ENCODE data around the gene GNAQ.
"Not testable (repeated sequence)": the region's sequence is repeated elsewhere in the genome, so short reads cannot be mapped to it uniquely, and the experiment has no call there.

GNAQ gene

DNA sequence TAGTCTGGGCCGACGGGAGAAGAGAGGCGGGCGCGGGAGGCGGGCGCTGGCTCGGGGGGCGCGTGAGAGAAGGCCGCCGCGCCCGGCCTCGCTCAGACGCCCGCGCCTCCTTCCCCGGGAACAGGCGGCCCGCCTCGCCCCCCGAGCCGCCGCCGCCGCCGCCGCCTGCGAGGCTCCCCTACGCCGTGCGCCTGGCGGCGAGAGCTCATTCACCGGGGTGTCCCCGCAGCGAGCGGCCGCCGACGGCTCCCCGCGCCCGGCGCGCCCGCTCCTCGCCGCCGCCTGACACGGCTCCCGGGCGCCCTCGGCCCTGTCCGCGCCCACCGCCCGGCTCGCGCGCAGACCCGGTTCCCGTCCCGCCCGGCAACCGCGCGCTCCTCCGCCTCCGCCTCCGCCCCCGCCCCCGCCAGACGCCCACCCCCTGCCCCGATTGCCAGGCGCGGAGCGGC, at the start of gene GNAQ:
Gene GNAQ, minus strand, starts transcription at position 368 of the 449 bp plus-strand sequence. CDS start 576 bp downstream, outside the sequence.
- peak within 1 kb of the TSS; percentile 80 for H3K4me3 ChIP-seq (ENCODE audit: low read depth, low read length)
- DNase-seq (ENCODE audit: low read depth): no peak

DNA sequence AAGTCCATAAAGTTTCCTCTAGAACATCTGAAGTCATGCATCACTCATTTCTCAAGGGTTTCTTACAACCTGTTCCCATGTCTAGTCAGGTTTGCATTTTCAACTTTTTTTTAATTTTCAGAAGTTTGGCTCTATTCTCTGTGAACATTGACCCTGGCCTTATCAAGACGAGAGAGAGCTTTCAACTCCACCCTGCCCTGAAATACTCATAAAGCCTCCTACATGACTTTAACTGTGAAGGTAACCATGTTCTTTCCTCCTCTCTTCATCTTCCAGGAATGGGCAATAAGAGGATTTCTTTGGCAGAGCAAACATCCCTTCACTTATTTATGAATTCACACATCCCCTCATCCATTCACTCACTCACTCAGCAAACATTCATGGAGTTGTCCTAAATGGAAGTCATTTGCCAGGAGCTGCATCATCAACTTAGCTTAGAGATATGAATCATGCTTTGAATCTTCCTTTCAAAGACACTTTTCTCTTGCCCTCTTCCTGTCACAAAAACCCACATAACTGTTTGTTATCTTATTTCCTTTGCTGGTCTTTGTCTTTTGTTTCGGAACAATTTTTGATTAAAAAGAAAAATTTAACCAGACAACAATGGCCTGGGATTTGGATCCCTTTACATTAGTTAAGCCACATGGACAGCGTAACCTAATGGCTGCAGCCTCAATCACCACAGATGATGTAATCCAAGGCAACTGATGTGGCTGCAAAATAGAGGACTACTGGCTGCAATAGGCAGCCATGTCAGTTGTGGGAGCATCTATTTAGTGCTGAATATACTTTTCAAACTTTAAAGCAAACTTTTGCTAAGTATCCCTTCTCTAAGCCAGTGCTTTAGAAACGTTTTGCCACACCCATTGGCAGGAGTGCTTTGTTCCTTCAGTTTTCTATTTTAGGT, 43.0 kb upstream of the GNAQ start:
- no peak overlapping the region for H3K4me3 ChIP-seq (ENCODE audit: low read depth, low read length)
- no peak for DNase-seq (ENCODE audit: low read depth)

DNA sequence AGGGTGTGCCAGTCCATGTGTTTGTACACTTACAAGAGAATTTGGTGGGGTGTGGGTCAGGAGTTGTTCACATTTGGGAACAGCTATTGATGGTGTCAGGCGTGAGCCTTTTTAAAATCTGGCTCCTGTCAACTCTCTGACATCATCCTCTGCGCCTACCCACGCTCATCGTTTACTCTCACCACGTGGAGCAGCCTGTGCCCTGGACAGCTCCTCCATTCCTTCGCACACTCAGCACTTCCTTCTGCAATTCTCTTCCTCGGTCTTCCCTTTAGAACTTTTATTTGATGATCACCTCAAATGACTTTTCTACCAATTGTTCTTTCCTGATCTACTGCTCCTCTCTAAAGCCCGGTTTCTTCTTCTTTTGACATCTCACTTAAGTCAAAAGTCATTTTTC, 42.1 kb upstream of the GNAQ start:
- no peak for DNase-seq (ENCODE audit: low read depth)
- no peak overlapping the region for H3K4me3 ChIP-seq (ENCODE audit: low read depth, low read length)

DNA sequence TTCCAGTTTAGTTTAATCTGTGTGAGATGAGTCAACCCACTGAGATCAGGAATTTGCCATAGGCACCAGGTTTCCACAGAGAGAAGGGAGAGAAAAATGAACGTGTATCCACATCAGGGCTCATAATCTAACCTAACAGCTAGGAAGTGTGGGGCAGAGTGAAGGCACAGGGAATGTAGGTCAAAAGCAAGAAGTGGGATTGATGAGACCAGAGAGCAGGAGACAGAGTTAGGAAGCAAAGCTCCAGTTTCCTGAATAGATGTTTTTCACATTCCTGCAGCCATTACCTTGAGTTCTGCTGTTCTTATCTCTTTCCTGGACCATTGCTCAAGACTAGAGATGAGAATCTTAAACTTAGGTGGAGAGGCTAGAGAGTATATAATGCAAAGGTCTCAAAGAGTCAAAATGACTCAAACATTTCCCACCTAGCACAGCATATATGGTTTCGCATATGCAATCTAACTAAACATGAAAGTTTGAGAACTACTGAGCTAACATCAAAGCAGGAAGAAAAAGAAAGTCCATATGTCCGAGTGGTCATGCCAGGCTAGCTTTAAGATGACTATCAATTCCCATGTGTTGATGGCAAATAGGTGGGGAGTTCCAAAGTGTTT, 41.1 kb upstream of the GNAQ start:
- H3K4me3 ChIP-seq (ENCODE audit: low read depth, low read length): no peak overlapping the region
- DNase-seq (ENCODE audit: low read depth): no peak

DNA sequence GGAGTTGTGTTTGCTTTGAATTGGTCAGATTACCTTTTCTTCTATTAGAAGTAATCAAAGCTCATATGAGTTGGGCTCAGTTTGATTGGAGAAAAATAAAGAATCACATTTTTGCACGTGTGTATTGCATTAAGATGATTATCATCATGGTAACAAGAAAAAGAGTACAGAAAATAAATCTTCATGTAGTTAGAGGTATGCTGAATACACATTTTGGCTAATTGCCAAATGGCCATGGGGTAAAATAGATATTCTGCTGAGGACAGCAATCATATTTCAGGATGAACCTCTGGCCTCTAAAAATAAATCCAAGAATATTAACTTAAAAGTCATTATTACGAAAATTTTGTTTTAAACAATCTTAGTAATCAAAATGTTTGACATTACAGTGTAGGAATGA, 38.9 kb upstream of the GNAQ start:
- H3K4me3 ChIP-seq (ENCODE audit: low read depth, low read length): no peak overlapping the region
- no peak for DNase-seq (ENCODE audit: low read depth)

DNA sequence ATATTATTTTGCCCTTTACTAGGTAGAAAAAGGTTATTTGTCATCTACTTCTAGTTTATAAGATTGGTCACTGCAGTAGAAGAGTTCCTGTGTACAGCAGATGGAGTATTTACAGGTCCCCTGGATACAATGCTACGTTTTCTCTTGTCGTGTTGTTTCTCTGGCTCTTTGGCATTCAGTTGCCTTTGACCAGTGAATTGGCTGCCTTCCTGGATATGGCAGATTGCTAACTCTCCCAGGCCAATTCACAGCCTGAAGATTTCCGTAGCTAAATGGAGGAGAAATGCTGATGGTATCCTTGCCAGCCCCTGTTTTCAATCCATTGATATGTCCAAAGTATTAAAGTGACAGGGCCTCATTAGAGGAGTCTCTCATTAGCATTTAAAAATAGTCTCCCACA, 32.5 kb upstream of the GNAQ start:
- no peak for DNase-seq (ENCODE audit: low read depth)
- H3K4me3 ChIP-seq (ENCODE audit: low read depth, low read length): no peak overlapping the region

DNA sequence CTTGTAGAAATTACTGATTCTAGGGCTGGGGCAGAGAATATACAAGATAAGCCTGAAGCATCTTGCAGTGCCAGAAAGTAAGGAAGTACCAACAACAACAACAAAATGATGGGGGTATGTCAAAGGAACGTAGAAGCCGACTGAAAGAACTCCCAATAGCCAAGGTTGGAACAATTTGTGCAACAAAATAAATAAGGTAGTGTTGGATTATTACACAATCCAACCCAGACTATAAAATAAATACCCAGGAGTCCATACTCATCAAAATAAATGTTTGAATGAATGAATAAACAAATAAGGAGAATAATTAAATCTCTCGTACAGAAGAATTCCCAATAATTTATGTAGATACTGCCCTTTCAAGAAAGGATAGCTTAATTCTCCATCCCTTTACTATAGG, 31.1 kb upstream of the GNAQ start:
- DNase-seq (ENCODE audit: low read depth): no peak
- no peak overlapping the region for H3K4me3 ChIP-seq (ENCODE audit: low read depth, low read length)

DNA sequence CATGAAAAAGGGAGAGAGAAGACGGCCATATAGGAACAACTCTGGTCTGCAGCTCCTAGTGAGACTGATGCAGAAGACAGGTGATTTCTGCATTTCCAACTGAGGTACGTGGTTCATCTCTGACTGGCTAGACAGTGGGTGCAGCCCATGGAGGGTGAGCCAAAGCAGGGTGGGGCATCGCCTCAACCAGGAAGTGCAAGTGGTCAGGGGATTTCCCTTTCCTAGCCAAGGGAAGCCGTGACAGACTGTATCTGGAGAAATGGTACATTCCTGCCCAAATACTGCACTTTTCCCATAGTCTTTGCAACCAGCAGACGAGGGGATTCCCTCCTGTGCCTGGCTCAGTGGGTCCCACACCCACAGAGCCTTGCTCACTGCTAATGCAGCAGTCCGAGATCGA, 22.6 kb upstream of the GNAQ start:
- H3K4me3 ChIP-seq (ENCODE audit: low read depth, low read length); DNase-seq (ENCODE audit: low read depth): not testable (repeated sequence)

DNA sequence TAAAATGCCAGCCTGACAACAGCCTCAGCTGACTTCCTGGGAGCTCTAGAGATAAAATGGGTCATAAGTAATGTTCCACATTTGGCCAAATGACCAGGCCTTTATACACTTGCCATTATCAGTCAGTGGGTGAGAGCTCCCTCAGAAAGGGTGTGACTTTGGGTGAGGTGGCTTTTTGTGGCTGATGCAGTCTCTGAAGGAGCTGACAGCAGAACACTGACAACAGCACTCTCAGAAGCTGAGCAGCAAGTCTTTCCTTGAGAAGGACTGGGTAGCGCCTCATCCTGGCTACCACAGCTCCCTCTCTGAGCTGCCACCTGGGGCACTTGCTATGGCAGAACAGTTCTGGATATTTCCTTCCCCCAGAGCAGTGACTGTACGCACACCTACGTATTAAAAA, 22.0 kb upstream of the GNAQ start:
- DNase-seq (ENCODE audit: low read depth): no peak
- H3K4me3 ChIP-seq (ENCODE audit: low read depth, low read length): no peak overlapping the region

DNA sequence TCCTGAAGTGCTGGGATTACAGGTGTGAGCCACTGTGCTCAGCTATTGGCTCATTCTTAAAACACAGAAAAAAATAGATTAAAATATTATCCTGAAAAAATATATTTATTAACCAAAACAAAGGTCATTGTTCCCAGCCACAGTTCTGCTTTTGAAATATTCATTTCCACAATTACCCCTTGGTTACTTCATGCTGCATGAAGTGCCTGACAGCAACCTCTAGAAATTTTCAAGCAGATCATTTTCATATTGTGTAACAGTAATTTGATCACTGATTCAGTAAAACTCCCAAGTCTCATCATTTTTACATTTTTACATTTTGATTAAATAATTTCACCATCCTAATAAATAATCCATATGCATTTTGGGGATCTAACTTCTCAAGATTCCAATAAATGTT, 18.8 kb upstream of the GNAQ start:
- DNase-seq (ENCODE audit: low read depth): no peak

DNA sequence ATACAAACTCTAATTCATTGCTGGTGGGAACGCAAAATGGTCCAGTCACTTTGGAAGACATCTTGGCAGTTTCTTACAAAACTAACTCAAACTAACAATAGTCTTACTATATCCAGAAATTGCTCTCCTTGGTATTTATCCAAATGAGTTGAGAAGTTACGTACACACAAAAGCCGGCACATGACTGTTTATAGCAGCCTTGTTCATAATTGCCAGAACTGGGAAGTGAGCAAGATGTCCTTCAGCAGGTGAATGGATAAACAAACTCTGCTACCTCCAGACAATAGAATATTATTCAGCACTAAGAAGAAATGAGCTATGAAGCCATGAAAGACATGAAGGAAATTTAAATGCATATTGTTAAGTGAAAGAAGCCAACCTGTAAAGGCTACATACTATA, 17.9 kb upstream of the GNAQ start:
- DNase-seq (ENCODE audit: low read depth): no peak
- H3K4me3 ChIP-seq (ENCODE audit: low read depth, low read length): no peak overlapping the region

More for the DNA sequence above, 18.8 kb upstream of the GNAQ start:
- no peak overlapping the region for H3K4me3 ChIP-seq (ENCODE audit: low read depth, low read length)

DNA sequence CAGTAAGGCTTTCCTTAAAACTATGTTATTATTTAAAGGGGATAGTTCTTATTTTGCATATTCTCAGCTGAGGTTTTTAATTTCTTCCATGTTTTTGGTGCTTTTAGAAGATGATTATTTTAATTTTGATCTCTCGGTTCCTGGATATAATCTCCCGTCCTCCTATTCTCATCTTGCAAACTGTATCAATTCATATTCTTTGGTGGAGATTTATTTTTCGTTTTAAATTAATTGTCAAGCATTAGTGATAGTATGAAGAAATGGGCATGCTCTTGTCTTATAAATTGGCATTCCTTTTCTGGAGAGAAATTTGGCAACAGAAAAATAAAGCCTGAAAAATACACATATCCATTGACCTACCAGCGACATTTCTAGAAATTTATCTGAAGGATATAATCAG, 15.5 kb upstream of the GNAQ start:
- no peak for DNase-seq (ENCODE audit: low read depth)
- no peak overlapping the region for H3K4me3 ChIP-seq (ENCODE audit: low read depth, low read length)

DNA sequence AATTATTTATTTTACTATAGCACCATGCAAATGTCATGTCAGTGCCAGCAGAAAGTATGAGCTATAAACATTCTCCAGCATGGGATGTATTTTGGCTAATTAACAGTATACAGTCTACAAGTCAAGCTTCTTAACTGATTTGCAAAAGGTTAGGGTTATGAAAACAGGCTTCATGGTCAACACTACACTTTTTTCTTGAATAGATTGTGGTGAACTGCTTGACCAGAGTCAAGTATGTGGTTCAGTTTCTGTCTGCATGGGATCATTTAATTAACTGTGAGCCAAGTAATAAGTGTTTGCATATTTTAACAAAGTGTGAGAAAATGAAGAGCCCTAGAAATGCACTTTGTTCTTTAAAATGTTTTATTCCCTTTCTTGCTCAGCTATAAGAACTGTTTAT, 14.5 kb upstream of the GNAQ start:
- no peak overlapping the region for H3K4me3 ChIP-seq (ENCODE audit: low read depth, low read length)
- DNase-seq (ENCODE audit: low read depth): no peak

DNA sequence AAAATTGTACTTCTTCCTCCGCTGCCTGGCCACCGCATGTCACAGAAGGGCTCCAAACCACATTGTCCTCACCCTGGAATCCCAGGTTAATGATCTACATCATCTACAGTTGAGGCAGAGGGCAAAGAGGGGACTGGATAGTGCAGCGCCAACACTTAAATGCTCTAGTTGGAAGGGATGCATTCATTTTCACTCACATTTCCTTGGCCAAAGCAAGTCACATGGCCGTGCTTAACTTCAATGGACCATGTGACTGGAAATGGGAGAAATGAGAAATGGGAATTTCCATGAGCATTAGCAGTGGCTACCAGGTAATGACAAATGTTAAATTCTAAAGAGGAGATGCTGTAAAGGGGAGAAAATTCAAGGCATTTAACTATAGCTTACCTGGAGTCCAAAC, 13.3 kb upstream of the GNAQ start:
- no peak overlapping the region for H3K4me3 ChIP-seq (ENCODE audit: low read depth, low read length)
- DNase-seq (ENCODE audit: low read depth): no peak

DNA sequence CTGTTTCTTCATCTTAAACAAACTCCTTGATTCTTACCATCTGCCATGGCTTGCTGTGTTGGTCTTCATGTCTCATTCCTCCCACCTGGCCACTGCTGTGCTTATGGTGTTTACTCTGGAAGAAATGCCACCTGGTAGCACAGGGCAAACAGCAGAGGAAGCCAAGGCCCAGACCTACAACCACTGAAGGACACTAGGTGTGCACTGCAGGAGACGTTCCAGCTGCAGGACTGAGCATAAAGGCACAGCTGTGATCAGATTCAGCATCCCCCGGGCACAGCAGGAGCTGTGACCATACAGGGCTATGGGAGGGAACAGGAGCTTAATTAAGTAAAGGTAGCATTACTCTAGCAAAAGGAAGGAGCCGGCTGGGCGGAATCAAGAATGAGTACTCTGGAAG, 12.6 kb upstream of the GNAQ start:
- no peak for DNase-seq (ENCODE audit: low read depth)

DNA sequence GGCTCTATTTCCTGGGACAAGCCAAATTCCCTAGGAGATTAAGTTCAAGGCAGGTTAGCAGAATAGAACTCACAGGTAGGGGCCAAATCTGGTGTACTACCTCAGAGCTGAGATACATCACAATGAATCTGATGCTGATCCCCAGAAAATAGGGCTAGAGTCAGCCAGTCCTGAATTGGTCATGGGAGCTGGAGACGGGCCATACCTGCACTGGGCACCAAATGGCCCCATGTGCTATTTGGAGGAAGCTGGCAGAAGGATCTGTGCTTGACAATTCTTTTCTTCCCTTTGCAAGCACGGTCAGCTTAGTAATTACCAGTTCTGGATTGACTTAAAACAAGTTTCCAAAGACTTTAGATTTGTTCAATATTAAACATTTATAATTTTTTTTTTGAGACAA, 10.4 kb upstream of the GNAQ start:
- no peak for DNase-seq (ENCODE audit: low read depth)
- no peak overlapping the region for H3K4me3 ChIP-seq (ENCODE audit: low read depth, low read length)

More for the DNA sequence above, 12.6 kb upstream of the GNAQ start:
- no peak overlapping the region for H3K4me3 ChIP-seq (ENCODE audit: low read depth, low read length)

DNA sequence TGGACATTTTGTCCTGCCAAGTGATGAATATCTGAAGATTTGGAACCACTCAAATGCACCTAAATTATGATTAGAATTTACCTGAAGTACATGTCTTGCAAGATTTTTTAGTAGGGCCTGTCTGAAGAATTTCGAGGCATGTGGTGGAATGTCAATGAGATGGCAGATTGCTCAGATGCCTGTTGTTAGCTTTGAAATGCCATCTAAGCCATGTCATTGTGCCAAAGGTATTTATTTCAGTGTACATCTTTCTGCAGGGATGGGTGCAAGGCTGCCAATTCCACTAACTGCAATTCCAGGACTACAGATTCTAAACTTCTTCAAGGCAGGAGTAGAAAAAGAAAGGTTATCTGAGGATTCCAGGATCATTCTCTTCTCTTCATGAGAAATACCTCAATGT, 9.1 kb upstream of the GNAQ start:
- no peak overlapping the region for H3K4me3 ChIP-seq (ENCODE audit: low read depth, low read length)
- no peak for DNase-seq (ENCODE audit: low read depth)

DNA sequence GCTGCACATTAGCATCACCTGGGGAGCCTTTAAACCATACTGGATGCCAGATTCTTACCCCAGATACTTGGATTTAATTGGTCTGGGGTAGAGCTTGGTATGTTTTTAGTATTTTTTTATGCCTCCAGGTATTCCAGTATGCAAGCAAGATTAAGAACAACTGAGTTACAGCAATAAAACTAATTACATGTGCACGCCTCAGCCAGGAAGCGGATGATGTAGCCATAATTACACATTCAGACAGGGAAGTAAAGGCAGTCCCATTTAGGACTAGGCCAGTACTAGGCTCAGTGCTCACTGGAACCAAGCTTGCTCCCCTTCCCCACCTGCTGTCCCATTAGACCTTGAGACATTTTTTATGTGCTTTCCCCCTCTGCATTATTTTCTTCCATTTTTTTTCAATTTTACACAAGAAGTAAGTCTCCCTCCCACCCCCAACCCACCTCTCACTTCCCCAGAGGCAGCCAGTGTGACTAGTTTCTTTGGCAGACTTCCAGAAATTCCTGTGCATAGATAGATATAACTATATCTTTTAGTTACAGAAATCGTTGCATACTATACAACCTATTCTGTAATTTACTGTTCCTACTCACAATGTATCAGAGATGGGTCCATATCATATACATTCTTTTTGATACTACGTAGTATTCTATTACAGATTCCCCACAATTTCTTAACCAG, 7.1 kb upstream of the GNAQ start:
- no peak overlapping the region for H3K4me3 ChIP-seq (ENCODE audit: low read depth, low read length)
- no peak for DNase-seq (ENCODE audit: low read depth)

DNA sequence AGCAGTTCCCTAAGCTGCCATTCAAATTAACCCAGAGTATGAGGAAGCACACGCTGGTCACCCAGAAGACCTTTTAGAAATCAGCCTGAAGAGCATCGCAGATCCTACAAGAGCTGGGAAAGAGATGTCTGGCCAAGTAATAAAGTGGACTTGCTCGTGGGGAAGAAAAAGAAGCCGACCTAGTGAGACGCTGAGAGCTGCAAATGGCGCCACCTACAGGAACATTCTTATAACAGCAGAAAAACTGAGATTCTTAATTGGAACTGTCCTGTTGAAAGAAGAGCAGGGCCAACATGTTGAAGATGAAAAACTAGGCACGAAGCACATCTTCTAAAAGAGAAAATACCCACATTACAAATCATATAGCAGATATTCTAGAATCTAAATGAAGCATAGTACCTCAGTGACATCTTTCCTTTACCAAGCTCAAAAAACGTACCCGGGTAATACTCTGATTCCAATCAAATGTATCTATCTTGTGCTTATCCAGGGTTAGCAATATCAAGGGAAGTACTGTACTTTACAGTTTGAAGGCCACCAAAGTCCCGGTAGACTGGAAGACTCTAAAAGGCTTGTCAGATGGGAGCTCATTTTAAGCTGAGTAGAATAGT, 3.9 kb upstream of the GNAQ start:
- H3K4me3 ChIP-seq (ENCODE audit: low read depth, low read length): no peak overlapping the region
- peak; percentile 39 for DNase-seq (ENCODE audit: low read depth)

DNA sequence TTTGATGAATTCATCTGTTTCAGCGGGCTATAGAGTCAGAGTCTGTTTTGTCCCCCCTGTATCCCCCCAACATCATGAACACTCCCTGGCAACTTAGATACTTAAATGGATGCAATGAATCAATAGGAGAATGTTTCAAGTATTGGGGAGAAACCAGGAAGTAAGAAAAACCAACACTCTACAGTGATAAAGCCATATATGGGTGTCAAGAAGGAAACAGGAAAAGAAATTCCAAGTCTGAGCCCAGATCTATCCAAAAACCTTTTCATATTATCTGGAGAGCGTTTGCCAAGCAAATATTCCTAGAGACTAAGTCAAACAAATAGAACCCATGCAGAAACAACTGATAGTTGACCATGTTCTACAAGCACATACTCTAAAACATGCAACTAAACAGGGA, 2.3 kb upstream of the GNAQ start:
- no peak for DNase-seq (ENCODE audit: low read depth)
- no peak overlapping the region for H3K4me3 ChIP-seq (ENCODE audit: low read depth, low read length)

Measured in skeletal muscle cell (primary cell).